Natural killer cell (primary cell): Measurements from ENCODE around the gene DUSP8. TPM values are rescaled to one million over a fixed set of nuclear protein-coding genes. Genes with fewer than 3 reads are reported as not detected.
"Not testable (repeated sequence)": the region's sequence is repeated elsewhere in the genome, so short reads cannot be mapped to it uniquely, and the experiment has no call there.

Source experiments
- ATAC-seq, 3 donors: fragments of 150-1000 bp in 2 of 3; fragments of 200-7000 bp in 1 of 3; cut with Tn5 transposase; 1 replicate in 1 of 3; 2 replicates in 2 of 3; pipeline ENCODE4 v1.10.0; 2021; ENCODE audit warnings: mild to moderate bottlenecking in 2 of 3, moderate library complexity in 2 of 3
- DNase-seq, 2 donors: peaks; one replicate each; pipeline versions ENCODE4 v3.0.0 to v3.0.0-alpha.2; 2013 to 2021; ENCODE audit warnings: mixed read lengths in 1 of 2
- H3K27ac ChIP-seq: one replicate; pipeline ENCODE4 v1.5.1; 2013; ENCODE audit warnings: mild to moderate bottlenecking, low read length
- H3K27me3 ChIP-seq: one replicate; pipeline ENCODE4 v1.6.1; 2013; ENCODE audit warnings: low read length; ENCODE audit not compliant: control insufficient read depth, insufficient read depth
- H3K36me3 ChIP-seq: one replicate; pipeline ENCODE4 v1.6.1; 2013; ENCODE audit warnings: low read length; ENCODE audit not compliant: control insufficient read depth, insufficient read depth
- H3K4me1 ChIP-seq: one replicate; pipeline ENCODE4 v1.6.1; 2013; ENCODE audit warnings: low read length; ENCODE audit not compliant: control insufficient read depth, insufficient read depth
- H3K4me3 ChIP-seq: one replicate; pipeline ENCODE4 v1.5.1; 2013; ENCODE audit warnings: low read length
- H3K9me3 ChIP-seq: one replicate; pipeline ENCODE4 v1.6.1; 2013; ENCODE audit warnings: low read length; ENCODE audit not compliant: control insufficient read depth, insufficient read depth
- H3K27ac Mint-ChIP-seq, 2 donors: one replicate each; pipeline ENCODE4 v1.8.0; 2022; ENCODE audit warnings: mild to moderate bottlenecking in 2 of 2, mixed read lengths in 2 of 2, moderate library complexity in 1 of 2
- H3K27me3 Mint-ChIP-seq, 2 donors: one replicate each; pipeline ENCODE4 v1.8.0; 2022; ENCODE audit warnings: low read depth in 2 of 2, mixed read lengths in 2 of 2
- H3K36me3 Mint-ChIP-seq: one replicate; pipeline ENCODE4 v1.8.0; 2022; ENCODE audit warnings: mixed read lengths
- H3K4me1 Mint-ChIP-seq, 2 donors: one replicate each; pipeline ENCODE4 v1.8.0; 2022; ENCODE audit warnings: mixed read lengths in 2 of 2
- H3K4me3 Mint-ChIP-seq: one replicate; pipeline ENCODE4 v1.8.0; 2022; ENCODE audit warnings: mild to moderate bottlenecking, moderate library complexity, mixed read lengths
- H3K9me3 Mint-ChIP-seq, 2 donors: one replicate each; pipeline ENCODE4 v1.8.0; 2022; ENCODE audit warnings: mixed read lengths in 2 of 2
- CTCF ChIP-seq: fragments of 200-600 bp; IDR thresholded peaks from one replicate; pipeline ENCODE4 v1.8.0; 2022; ENCODE audit warnings: antibody characterized with exemption
- WGBS: methylation state at CpG from one replicate; pipeline ENCODE4 v1.1.7; 2013; ENCODE audit warnings: missing lambda C conversion rate; ENCODE audit not compliant: insufficient coverage; 5-methylcytosine and 5-hydroxymethylcytosine counted together
- intact Hi-C: fragments of 100-400 bp; cut with micrococcal nuclease; formaldehyde crosslinking; loops from one replicate; pipeline ENCODE4 v1.14.2; 2022
- total RNA-seq, 4 donors: library from RNA; stranded (reverse); fragments of 120-200 nt in 1 of 4; gene quantifications; one replicate each; pipeline versions ENCODE4 v1.2.3 to v1.2.4, GENCODE V29; 2013 to 2022

The DUSP8 gene
- total RNA-seq, 3 donors from 2014 or later (not counting 1 experiment from before 2014, with no cell fraction given): 24.1 to 47.3 (median 38.4) TPM

- H3K4me1 Mint-ChIP-seq, H3K27ac Mint-ChIP-seq, H3K4me3 ChIP-seq, H3K36me3 ChIP-seq, H3K9me3 Mint-ChIP-seq, H3K27me3 ChIP-seq, H3K36me3 Mint-ChIP-seq, DNase-seq, intact Hi-C loops, H3K4me3 Mint-ChIP-seq, ATAC-seq, H3K9me3 ChIP-seq, H3K27ac ChIP-seq: not testable (repeated sequence)
- H3K4me1 ChIP-seq: peaks cover 19% of the 10 kb centered on the region
- WGBS: 100% methylated on average over 1 of the region's 2 CpGs
- H3K27me3 Mint-ChIP-seq: peaks cover 6 to 13% of the 10 kb centered on the region in 2 donors
Measured at GRCh38 chr11:1582909-1583308, 10.8 kb upstream of the DUSP8 start.

GRCh38 chr11:1581976-1582375 lies 9.9 kb upstream of the DUSP8 start:
- H3K9me3 ChIP-seq: peaks cover 6% of the 10 kb centered on the region
- 82% methylated on average over 9 of the region's 9 CpGs for whole genome bisulfite sequencing
- H3K36me3 Mint-ChIP-seq: no peaks in the 10 kb centered on the region
- peaks cover 6 to 13% of the 10 kb centered on the region in 2 donors for H3K27me3 Mint-ChIP-seq
- no peak overlapping the region for H3K4me3 Mint-ChIP-seq
- H3K4me1 Mint-ChIP-seq: no peaks in the 10 kb centered on the region
- H3K4me3 ChIP-seq: no peak overlapping the region
- DNase-seq (no peak), ATAC-seq (no peak)
- TF ChIP-seq CTCF: no peak
- H3K9me3 Mint-ChIP-seq: no peaks in the 10 kb centered on the region
- H3K27ac Mint-ChIP-seq: no peak overlapping the region
- intact Hi-C loops: no loop called here
- H3K4me1 ChIP-seq: peaks cover 16% of the 10 kb centered on the region
- no peak overlapping the region for H3K27ac ChIP-seq
- H3K36me3 ChIP-seq: no peaks in the 10 kb centered on the region
- H3K27me3 ChIP-seq: no peaks in the 10 kb centered on the region

DNA sequence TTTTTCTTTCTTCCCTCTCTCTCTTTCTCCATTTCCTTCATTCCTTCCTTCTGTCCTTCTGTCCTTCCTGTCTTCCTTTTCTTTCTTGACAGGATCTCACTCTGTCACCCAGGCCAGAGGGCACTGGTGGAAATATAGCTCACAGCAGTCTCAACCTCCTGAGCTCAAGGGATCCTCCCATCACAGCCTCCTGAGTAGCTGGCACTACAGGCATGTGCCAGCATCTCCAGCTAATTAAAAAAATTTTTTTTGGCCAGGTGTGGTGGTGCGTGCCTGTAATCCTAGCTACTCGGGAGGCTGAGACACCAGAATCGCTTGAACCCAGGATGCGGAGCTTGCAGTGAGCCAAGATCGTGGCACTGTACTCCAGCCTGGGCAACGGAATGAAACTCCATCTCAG lies 4.8 kb upstream of the DUSP8 start:
- 85% methylated on average over 6 of the region's 6 CpGs for WGBS
- H3K4me3 Mint-ChIP-seq: peak overlapping the region; percentile 41
- Histone ChIP-seq H3K27ac (no peak overlapping the region), H3K9me3 (peaks cover 6% of the 10 kb centered on the region), H3K36me3 (no peaks in the 10 kb centered on the region), H3K4me3 (no peak overlapping the region), H3K4me1 (peaks cover 18% of the 10 kb centered on the region), H3K27me3 (no peaks in the 10 kb centered on the region)
- H3K27me3 Mint-ChIP-seq: peaks cover 0 to 14% of the 10 kb centered on the region in 2 donors
- no peak for TF ChIP-seq CTCF
- no peak overlapping the region for H3K27ac Mint-ChIP-seq
- ATAC-seq (no peak), DNase-seq (no peak)
- no peaks in the 10 kb centered on the region for H3K9me3 Mint-ChIP-seq
- intact Hi-C loops: no loop called here
- H3K4me1 Mint-ChIP-seq: peaks cover 0 to 14% of the 10 kb centered on the region in 2 donors
- no peaks in the 10 kb centered on the region for H3K36me3 Mint-ChIP-seq

GRCh38 chr11:1575756-1576155 lies 3.7 kb upstream of the DUSP8 start:
- H3K4me1 Mint-ChIP-seq: peaks cover 0 to 17% of the 10 kb centered on the region in 2 donors
- WGBS: 88% methylated on average over 16 of the region's 16 CpGs

More at GRCh38 chr11:1575756-1576155, 3.7 kb upstream of the DUSP8 start:
- Mint-ChIP-seq H3K4me3 (peak overlapping the region; percentile 69), H3K27me3 (peaks cover 0 to 11% of the 10 kb centered on the region in 2 donors)
- peaks cover 26% of the 10 kb centered on the region for H3K4me1 ChIP-seq
- H3K27ac Mint-ChIP-seq, H3K36me3 ChIP-seq, DNase-seq, H3K36me3 Mint-ChIP-seq, H3K9me3 Mint-ChIP-seq, H3K27me3 ChIP-seq, H3K9me3 ChIP-seq, H3K4me3 ChIP-seq, H3K27ac ChIP-seq, ATAC-seq: not testable (repeated sequence)
- intact Hi-C loops: loop anchor here (2.0 kb wide), 1 partner anchor 29 kb away; no protein-coding TSS in a partner anchor
